ENCODE data around the gene TMEM120A.
"Not testable (repeated sequence)": the region's sequence is repeated elsewhere in the genome, so short reads cannot be mapped to it uniquely, and the experiment has no call there.

TMEM120A gene

GRCh38 chr7:75994388-75995051, at the start of gene TMEM120A:
TSS of gene TMEM120A (minus strand) at chr7:75994595. CDS start at chr7:75994570, 25 bp downstream.
- DNase-seq = peak; percentile 82

- no peak for DNase-seq
Observed at GRCh38 chr7:76040126-76040525, 45.7 kb upstream of the TMEM120A start.

GRCh38 chr7:76037310-76037709, 42.9 kb upstream of the TMEM120A start:
- no peak for DNase-seq

- no peak for DNase-seq
Observed at GRCh38 chr7:76031964-76032363, 37.6 kb upstream of the TMEM120A start.

GRCh38 chr7:76029682-76030081, 35.3 kb upstream of the TMEM120A start:
- peak; percentile 27 for DNase-seq

GRCh38 chr7:76023002-76023401, 28.6 kb upstream of the TMEM120A start:
- no peak for DNase-seq

GRCh38 chr7:76022026-76022780, 27.8 kb upstream of the TMEM120A start:
- no peak for DNase-seq

- DNase-seq = no peak
Observed at GRCh38 chr7:76020031-76020714, 25.8 kb upstream of the TMEM120A start.

- not testable (repeated sequence) for DNase-seq
Observed at GRCh38 chr7:76018520-76018919, 24.1 kb upstream of the TMEM120A start.

- no peak for DNase-seq
Observed at GRCh38 chr7:76016191-76016947, 22.0 kb upstream of the TMEM120A start.

- DNase-seq = no peak
Observed at GRCh38 chr7:76011442-76011861, 17.1 kb upstream of the TMEM120A start.

- no peak for DNase-seq
Observed at GRCh38 chr7:76009672-76010600, 15.5 kb upstream of the TMEM120A start.

- no peak for DNase-seq
Observed at GRCh38 chr7:76008156-76008687, 13.8 kb upstream of the TMEM120A start.

GRCh38 chr7:76005004-76005403, 10.6 kb upstream of the TMEM120A start:
- not testable (repeated sequence) for DNase-seq

- DNase-seq = no peak
Observed at GRCh38 chr7:76003351-76003750, 9.0 kb upstream of the TMEM120A start.

- DNase-seq = no peak
Observed at GRCh38 chr7:76002822-76003221, 8.4 kb upstream of the TMEM120A start.

GRCh38 chr7:76002139-76002538, 7.7 kb upstream of the TMEM120A start:
- no peak for DNase-seq

GRCh38 chr7:76000566-76000965, 6.2 kb upstream of the TMEM120A start:
- no peak for DNase-seq

GRCh38 chr7:75998038-75998437, 3.6 kb upstream of the TMEM120A start:
- DNase-seq = no peak

- DNase-seq = no peak
Observed at GRCh38 chr7:75996476-75996875, 2.1 kb upstream of the TMEM120A start.

- DNase-seq = no peak
Observed at GRCh38 chr7:75995996-75996395, 1.6 kb upstream of the TMEM120A start.

GRCh38 chr7:75995052-75995471, 667 bp upstream of the TMEM120A start:
- no peak for DNase-seq
